Thoracic aorta (tissue), 2 donors: ENCODE results near the gene PLEKHA6. TPM values are rescaled to one million over a fixed set of nuclear protein-coding genes. Genes with fewer than 3 reads are reported as not detected.

Experiments used
- ATAC-seq: fragments of 150-250 bp; one replicate; pipeline ENCODE4 v1.8.0; 2017; ENCODE audit warnings: low read depth; ENCODE audit not compliant: insufficient number of reproducible peaks, low FRiP score
- DNase-seq: peaks from one replicate; pipeline ENCODE4 v3.0.0-alpha.2; 2020; ENCODE audit warnings: low spot score
- H3K27ac ChIP-seq, 2 donors: fragments of 200-600 bp; sonication (generic); 1 replicate in 1 of 2; 2 replicates in 1 of 2; pipeline ENCODE4 v1.5.1; 2016; ENCODE audit warnings: mild to moderate bottlenecking in 2 of 2, moderate library complexity in 2 of 2
- H3K27me3 ChIP-seq: fragments of 200-600 bp; sonication (generic); replicated peaks from 2 replicates; pipeline ENCODE4 v1.6.0; 2016; ENCODE audit warnings: mild to moderate bottlenecking; ENCODE audit not compliant: insufficient read depth
- H3K36me3 ChIP-seq: fragments of 200-600 bp; sonication (generic); one replicate; pipeline ENCODE4 v1.5.1; 2016
- H3K4me1 ChIP-seq, 2 donors: fragments of 200-600 bp; sonication (generic); 1 replicate in 1 of 2; 2 replicates in 1 of 2; pipeline versions ENCODE4 v1.5.1 to v1.6.0; 2016; ENCODE audit warnings: low read depth in 2 of 2, mild to moderate bottlenecking in 1 of 2; ENCODE audit not compliant: control insufficient read depth in 1 of 2
- H3K4me3 ChIP-seq: fragments of 200-600 bp; sonication (generic); 2 replicates; pipeline ENCODE4 v1.5.1; 2016; ENCODE audit warnings: mild to moderate bottlenecking
- H3K9me3 ChIP-seq: fragments of 200-600 bp; sonication (generic); 2 replicates; pipeline ENCODE4 v1.5.1; 2016
- CTCF ChIP-seq: fragments of 200-600 bp; sonication (generic); IDR thresholded peaks from one replicate; pipeline ENCODE4 v1.5.1; 2019; ENCODE audit warnings: antibody characterized with exemption
- total RNA-seq, 2 donors: library from RNA; depleted of rRNA; stranded (reverse); fragments of >200 nt; gene quantifications; one replicate each; pipeline versions ENCODE4 v1.1.0 to v1.2.3, GENCODE V29; 2016

PLEKHA6 gene
- total RNA-seq, 2 donors from 2014 or later: 5.1 to 6.9 TPM

GRCh38 chr1:204348722-204349121, 11.0 kb downstream of the PLEKHA6 start:
- H3K9me3 ChIP-seq: no peaks in the 10 kb centered on the region
- no peaks in the 10 kb centered on the region for H3K36me3 ChIP-seq
- no peak overlapping the region for H3K4me3 ChIP-seq
- DNase-seq (no peak), ATAC-seq (no peak)
- H3K27me3 ChIP-seq: no peaks in the 10 kb centered on the region
- TF ChIP-seq CTCF: no peak
- no peaks in the 10 kb centered on the region for H3K4me1 ChIP-seq
- H3K27ac ChIP-seq: no peak overlapping the region

- no peak for TF ChIP-seq CTCF
- Histone ChIP-seq H3K4me1 (no peaks in the 10 kb centered on the region), H3K27me3 (no peaks in the 10 kb centered on the region), H3K9me3 (no peaks in the 10 kb centered on the region), H3K36me3 (no peaks in the 10 kb centered on the region), H3K4me3 (no peak overlapping the region), H3K27ac (no peak overlapping the region)
- ATAC-seq (no peak), DNase-seq (no peak)
Measured at GRCh38 chr1:204348242-204348641, 11.5 kb downstream of the PLEKHA6 start.

- H3K27me3 ChIP-seq: no peaks in the 10 kb centered on the region
- TF ChIP-seq CTCF: no peak
- no peak for ATAC-seq
- H3K9me3 ChIP-seq: no peaks in the 10 kb centered on the region
- H3K4me1 ChIP-seq: no peaks in the 10 kb centered on the region
- H3K4me3 ChIP-seq: no peak overlapping the region
- DNase-seq: no peak
- H3K27ac ChIP-seq: no peak overlapping the region
- H3K36me3 ChIP-seq: no peaks in the 10 kb centered on the region
Measured at GRCh38 chr1:204345941-204346645, 13.6 kb downstream of the PLEKHA6 start.

GRCh38 chr1:204345438-204345841, 14.3 kb downstream of the PLEKHA6 start:
- Histone ChIP-seq H3K27me3 (no peaks in the 10 kb centered on the region), H3K4me1 (no peaks in the 10 kb centered on the region), H3K9me3 (no peaks in the 10 kb centered on the region), H3K4me3 (no peak overlapping the region), H3K36me3 (no peaks in the 10 kb centered on the region), H3K27ac (no peak overlapping the region)
- TF ChIP-seq CTCF: no peak
- ATAC-seq (no peak), DNase-seq (no peak)

GRCh38 chr1:204344665-204345355, 14.9 kb downstream of the PLEKHA6 start:
- H3K36me3 ChIP-seq: no peaks in the 10 kb centered on the region
- H3K9me3 ChIP-seq: no peaks in the 10 kb centered on the region
- H3K27me3 ChIP-seq: no peaks in the 10 kb centered on the region
- no peak for TF ChIP-seq CTCF
- ATAC-seq (no peak), DNase-seq (no peak)
- H3K4me3 ChIP-seq: no peak overlapping the region
- H3K4me1 ChIP-seq: no peaks in the 10 kb centered on the region
- no peak overlapping the region for H3K27ac ChIP-seq
